Fibroblast of mammary gland (primary cell): Measurements from ENCODE around the gene PNLIPRP2.

Source experiments
- DNase-seq: peaks from one replicate; pipeline ENCODE4 v3.0.0-alpha.2; 2010; ENCODE audit warnings: low read depth
- H3K4me3 ChIP-seq: 2 replicates; pipeline ENCODE4 v1.5.1; 2011; ENCODE audit warnings: low read depth, mild to moderate bottlenecking, low read length, moderate library complexity; ENCODE audit not compliant: control insufficient read depth
- CTCF ChIP-seq: conservative IDR thresholded peaks from 2 replicates; pipeline ENCODE4 v1.5.1; 2011; ENCODE audit warnings: low read depth, low read length, inconsistent platforms; ENCODE audit not compliant: control insufficient read depth, insufficient read depth

PNLIPRP2 gene

DNA sequence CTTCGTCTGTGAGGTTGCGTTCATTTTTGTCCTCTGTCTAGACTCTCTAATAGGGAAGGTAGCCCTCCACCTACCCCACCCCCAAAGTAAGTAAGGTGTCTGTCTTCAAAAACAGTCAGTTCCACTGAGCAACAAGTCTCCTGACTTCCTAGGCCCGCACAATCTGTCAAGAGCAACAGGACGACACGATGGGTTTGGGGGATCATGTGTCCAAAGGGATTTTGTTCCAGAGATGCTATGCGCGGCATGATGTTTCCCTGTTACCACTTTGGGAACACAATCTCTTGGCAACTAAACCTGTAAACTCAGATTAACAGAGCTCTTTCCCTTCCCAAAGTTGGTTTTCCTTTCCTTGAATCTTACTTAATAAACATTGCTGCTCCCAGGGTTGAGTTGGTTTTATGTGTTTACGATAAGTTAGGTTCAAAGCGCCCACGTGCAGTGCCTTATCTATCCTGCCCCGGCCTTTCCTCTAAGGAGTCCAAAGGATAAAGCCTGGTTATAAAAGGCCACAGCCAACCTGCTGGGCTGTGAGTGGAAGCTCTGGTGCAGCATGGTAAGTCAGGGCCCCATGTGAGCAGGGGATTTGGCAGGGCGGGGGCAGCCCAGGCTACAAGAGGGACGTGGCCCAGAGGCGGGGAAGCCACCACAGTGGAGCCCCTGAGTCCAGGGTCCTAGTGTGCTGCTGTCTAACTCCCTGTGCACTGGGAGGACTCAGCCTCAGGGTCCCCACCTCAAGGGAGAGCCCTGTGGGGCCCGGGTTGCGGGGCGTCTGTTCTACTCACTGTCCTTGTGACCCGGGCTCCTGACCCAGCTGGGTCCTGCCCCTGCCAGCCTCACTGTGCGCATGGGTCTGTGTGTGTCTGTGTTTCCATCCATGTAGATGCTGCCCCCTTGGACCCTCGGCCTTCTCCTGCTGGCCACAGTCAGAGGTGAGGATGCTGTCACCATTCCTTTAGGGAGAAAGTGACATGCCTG, at the start of gene PNLIPRP2:
Gene PNLIPRP2, plus strand, starts transcription at position 531 of the 978 bp plus-strand sequence.
- DNase-seq, result no peak
- no peak for TF ChIP-seq CTCF
- H3K4me3 ChIP-seq, result no peak within 1 kb of the TSS

DNA sequence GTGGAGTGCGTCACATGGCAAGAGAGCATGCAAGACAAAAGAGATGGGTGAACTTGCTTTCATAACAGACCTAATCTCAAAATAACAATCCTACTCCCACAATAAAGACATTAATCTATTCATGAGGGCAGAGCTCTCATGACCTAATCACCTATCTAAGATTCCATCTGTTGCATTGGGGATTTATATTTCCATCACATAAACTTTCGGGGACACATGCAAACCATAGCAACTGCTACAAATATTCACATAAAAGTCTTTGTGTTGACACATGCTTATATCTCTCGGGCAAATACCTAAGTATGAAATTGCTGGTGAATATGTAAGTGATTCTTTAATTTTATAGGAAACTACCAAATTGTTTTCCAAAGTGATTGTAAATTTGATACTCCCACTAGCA, 46.0 kb upstream of the PNLIPRP2 start:
- no peak for DNase-seq
- H3K4me3 ChIP-seq, result no peak overlapping the region
- TF ChIP-seq CTCF, result no peak

DNA sequence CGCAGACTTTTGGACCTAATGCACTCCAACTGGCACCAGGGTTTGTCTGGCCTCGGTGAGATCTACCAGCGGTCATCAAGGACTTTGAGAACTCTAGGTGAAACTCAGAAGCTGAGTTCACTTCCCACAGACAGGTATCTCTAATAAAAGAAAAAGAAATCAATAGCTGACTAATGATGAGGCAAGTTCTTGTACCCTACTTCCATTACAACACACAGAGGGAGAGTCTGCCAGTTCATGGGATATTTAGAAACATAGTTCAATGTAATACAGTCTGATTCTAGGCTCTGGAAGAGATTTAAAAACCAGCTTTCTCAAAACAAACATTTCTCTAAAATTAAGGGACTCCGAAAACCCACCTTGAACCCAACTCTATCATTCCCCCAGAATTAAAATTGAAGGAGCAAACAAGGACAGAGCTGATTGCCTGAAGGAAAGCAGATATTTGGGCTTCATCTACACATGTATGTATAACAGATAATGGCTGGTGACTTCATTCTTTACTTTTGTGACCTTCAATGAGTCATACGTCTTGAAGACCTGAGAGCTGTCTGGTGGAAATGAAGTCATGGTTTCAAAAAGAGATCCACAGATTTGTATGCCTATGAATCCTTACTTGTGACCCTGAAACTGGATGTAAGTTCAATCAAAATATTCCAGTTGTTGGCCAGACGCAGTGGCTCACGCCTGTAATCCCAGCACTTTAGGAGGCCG, 32.7 kb upstream of the PNLIPRP2 start:
- H3K4me3 ChIP-seq, result no peak overlapping the region
- DNase-seq, result no peak
- no peak for TF ChIP-seq CTCF

DNA sequence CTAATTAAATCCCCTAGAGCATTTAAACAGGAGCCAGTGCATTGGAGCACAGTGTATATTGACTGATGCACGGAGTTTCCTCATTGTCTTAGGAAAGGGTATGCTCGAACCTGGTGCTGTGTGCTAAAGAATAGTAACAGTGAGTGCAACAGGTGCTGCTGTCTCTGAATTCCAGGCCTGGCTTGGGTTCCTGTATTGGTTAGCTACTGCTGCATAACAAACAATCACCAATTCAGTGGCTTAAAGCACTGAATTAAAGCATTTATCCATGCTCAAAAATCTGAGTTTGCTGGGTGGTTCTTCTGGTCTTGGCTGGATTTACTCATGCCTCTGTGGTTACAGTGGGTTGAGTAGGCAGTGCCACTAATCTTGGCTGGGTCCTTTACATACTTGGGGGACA, 31.8 kb upstream of the PNLIPRP2 start:
- TF ChIP-seq CTCF, result no peak
- no peak overlapping the region for H3K4me3 ChIP-seq
- no peak for DNase-seq

DNA sequence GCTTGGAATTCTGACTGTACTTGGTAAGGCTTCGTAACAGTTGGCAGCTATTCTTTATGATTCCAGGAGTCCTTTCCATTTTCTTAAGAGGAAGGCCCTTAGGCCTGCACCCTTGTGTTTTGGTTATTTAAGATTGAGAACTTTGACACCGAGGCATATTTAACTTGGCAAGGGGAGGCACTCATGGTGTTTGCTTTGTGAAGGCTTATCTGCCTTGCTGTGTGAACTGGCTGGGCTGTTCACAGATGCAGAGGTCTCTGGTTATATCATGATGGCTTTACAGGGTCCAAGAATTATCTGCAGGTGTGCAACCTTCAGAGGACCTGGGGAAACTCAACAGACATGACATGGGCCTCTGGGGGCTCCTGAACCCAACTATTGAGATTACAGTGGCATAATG, 30.8 kb upstream of the PNLIPRP2 start:
- no peak for DNase-seq
- no peak for TF ChIP-seq CTCF

DNA sequence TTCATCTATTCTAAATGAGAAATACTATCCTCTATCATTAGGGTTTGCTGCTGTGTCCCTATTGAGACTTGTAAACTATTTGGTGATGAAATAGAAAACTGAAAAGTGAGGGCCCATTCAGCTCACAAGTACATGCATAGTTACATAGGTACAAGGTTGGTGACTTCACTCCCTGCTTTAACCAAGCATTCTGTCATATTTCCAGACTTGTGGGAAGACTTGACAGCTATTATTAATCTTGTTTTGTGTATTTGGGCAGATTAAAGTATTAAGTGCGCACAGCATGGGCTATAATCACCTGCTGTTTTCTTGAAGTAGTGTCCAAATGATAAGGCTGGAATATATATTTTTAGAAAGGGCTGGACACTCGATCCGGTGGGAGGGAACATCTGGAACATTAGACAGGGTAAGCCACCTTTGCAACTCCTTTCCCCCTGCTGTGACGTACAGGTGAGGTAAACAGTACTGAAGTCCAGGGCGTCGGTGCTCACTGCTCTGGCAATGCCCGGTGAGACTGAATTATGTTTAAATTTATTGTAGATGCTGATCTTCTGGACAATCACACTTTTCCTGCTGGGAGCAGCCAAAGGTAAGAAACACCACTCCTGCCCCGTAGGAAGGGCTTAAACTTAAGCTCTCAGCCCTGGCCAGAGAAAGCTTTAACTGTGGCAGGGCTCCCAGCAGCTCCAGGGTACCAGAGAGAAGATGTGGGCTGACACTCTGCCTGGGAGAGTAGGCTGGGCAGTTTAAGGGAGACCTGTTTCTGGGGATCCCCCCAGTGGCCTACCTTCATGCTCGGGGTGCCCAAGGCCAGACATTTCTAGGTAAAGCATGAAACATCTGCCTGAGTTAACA, 29.9 kb upstream of the PNLIPRP2 start, which contains the start of gene PNLIPRP1:
Gene PNLIPRP1, plus strand, starts transcription at position 370 of the 855 bp plus-strand sequence. Its CDS starts 171 bp downstream, at position 541.
- DNase-seq, result no peak
- TF ChIP-seq CTCF, result no peak

More for the DNA sequence above, 30.8 kb upstream of the PNLIPRP2 start:
- H3K4me3 ChIP-seq, result no peak overlapping the region

More for the DNA sequence above, 29.9 kb upstream of the PNLIPRP2 start, which contains the start of gene PNLIPRP1:
- H3K4me3 ChIP-seq, result no peak within 1 kb of the TSS
